Measurements from ENCODE around the gene KRTAP10-10. TPM values are rescaled to one million over a fixed set of nuclear protein-coding genes. Genes with fewer than 3 reads are reported as not detected.
"Not testable (repeated sequence)": the region's sequence is repeated elsewhere in the genome, so short reads cannot be mapped to it uniquely, and the experiment has no call there.

KRTAP10-10 gene
- total and polyA plus RNA-seq, 2 donors (not counting 1 experiment from before 2014, with no cell fraction given) = not detected

- Histone ChIP-seq H3K4me1 (ENCODE audit: control insufficient read depth in 2 of 2, insufficient read depth in 2 of 2, low read length in 2 of 2) (no peaks in the 10 kb centered on the region), H3K79me2 (ENCODE audit: control insufficient read depth, insufficient read depth, low read length) (no peaks in the 10 kb centered on the region), H3K4me2 (replicated peaks; ENCODE audit: low read depth, low read length, poor library complexity, severe bottlenecking) (no peak overlapping the region), H2AFZ (ENCODE audit: insufficient read depth, low read depth, low read length, poor library complexity, severe bottlenecking) (no peak overlapping the region), H3K36me3 (replicated peaks in 1 of 2; ENCODE audit: control extremely low read depth in 1 of 2, control insufficient read depth in 1 of 2, extremely low read depth in 1 of 2, insufficient read depth in 2 of 2, low read length in 1 of 2) (no peaks in the 10 kb centered on the region), H4K20me1 (ENCODE audit: control insufficient read depth, insufficient read depth, low read length, poor library complexity, severe bottlenecking) (no peaks in the 10 kb centered on the region), H3K27ac (ENCODE audit: low read length in 2 of 2) (no peak overlapping the region), H3K9me3 (ENCODE audit: control extremely low read depth in 1 of 3, control insufficient read depth in 2 of 3, insufficient read depth in 1 of 3, low read length in 2 of 3) (peaks cover 4 to 27% (median 20%) of the 10 kb centered on the region in 3 donors), H3K9ac (ENCODE audit: low read length) (no peak overlapping the region), H3K27me3 (replicated peaks in 1 of 4; ENCODE audit: control extremely low read depth in 1 of 4, control insufficient read depth in 3 of 4, insufficient read depth in 4 of 4, low read length in 3 of 4) (peaks cover 0 to 10% (median 3%) of the 10 kb centered on the region in 4 experiments), H3K4me3 (ENCODE audit: control extremely low read depth in 1 of 5, extremely low read depth in 1 of 5, insufficient read depth in 1 of 5, low read depth in 2 of 5, low read length in 4 of 5) (no peak overlapping the region)
- Mint-ChIP-seq H3K9me3 (ENCODE audit: insufficient read depth) (peaks cover 17% of the 10 kb centered on the region), H3K4me3 (no peak overlapping the region), H3K27ac (no peak overlapping the region), H3K27me3 (peaks cover 39% of the 10 kb centered on the region), H3K4me1 (no peaks in the 10 kb centered on the region)
- intact Hi-C loops (cut with micrococcal nuclease) = no loop called here
- no peak for DNase-seq
- ChIA-PET POLR2A (no interaction called here), CTCF (no interaction called here)
- no peak for ATAC-seq (ENCODE audit: low read depth)
- 85% methylated on average over 2 of the region's 4 CpGs for WGBS (ENCODE audit: insufficient coverage)
- TF ChIP-seq CTCF (IDR thresholded peaks at IDR 0.05) (no peak), EZH2 (IDR thresholded peaks at IDR 0.05; ENCODE audit: borderline replicate concordance, insufficient read depth, low read depth, low read length, poor library complexity, severe bottlenecking) (no peak)
These were observed 30.7 kb upstream of the KRTAP10-10 start for GRCh38 chr21:44606495-44606894.

- DNase-seq = no peak
- peaks cover 4 to 29% (median 25%) of the 10 kb centered on the region in 3 donors for H3K9me3 ChIP-seq (ENCODE audit: control extremely low read depth in 1 of 3, control insufficient read depth in 2 of 3, insufficient read depth in 1 of 3, low read length in 2 of 3)
- no peak overlapping the region for H3K4me2 ChIP-seq (replicated peaks; ENCODE audit: low read depth, low read length, poor library complexity, severe bottlenecking)
- no peak overlapping the region for H2AFZ ChIP-seq (ENCODE audit: insufficient read depth, low read depth, low read length, poor library complexity, severe bottlenecking)
- intact Hi-C loops (cut with micrococcal nuclease) = no loop called here
- peaks cover 32% of the 10 kb centered on the region for H3K27me3 Mint-ChIP-seq
- peaks cover 0 to 6% (median 0%) of the 10 kb centered on the region in 4 experiments for H3K27me3 ChIP-seq (replicated peaks in 1 of 4; ENCODE audit: control extremely low read depth in 1 of 4, control insufficient read depth in 3 of 4, insufficient read depth in 4 of 4, low read length in 3 of 4)
- peaks cover 19% of the 10 kb centered on the region for H3K9me3 Mint-ChIP-seq (ENCODE audit: insufficient read depth)
- ChIA-PET POLR2A (no interaction called here), CTCF (no interaction called here)
- H3K79me2 ChIP-seq (ENCODE audit: control insufficient read depth, insufficient read depth, low read length) = no peaks in the 10 kb centered on the region
- H3K4me1 ChIP-seq (ENCODE audit: control insufficient read depth in 2 of 2, insufficient read depth in 2 of 2, low read length in 2 of 2) = no peaks in the 10 kb centered on the region
- H3K27ac ChIP-seq (ENCODE audit: low read length in 2 of 2) = no peak overlapping the region
- no peak overlapping the region for H3K4me3 ChIP-seq (ENCODE audit: control extremely low read depth in 1 of 5, extremely low read depth in 1 of 5, insufficient read depth in 1 of 5, low read depth in 2 of 5, low read length in 4 of 5)
- H3K9ac ChIP-seq (ENCODE audit: low read length) = no peak overlapping the region
- no peak overlapping the region for H3K27ac Mint-ChIP-seq
- H4K20me1 ChIP-seq (ENCODE audit: control insufficient read depth, insufficient read depth, low read length, poor library complexity, severe bottlenecking) = no peaks in the 10 kb centered on the region
- H3K36me3 ChIP-seq (replicated peaks in 1 of 2; ENCODE audit: control extremely low read depth in 1 of 2, control insufficient read depth in 1 of 2, extremely low read depth in 1 of 2, insufficient read depth in 2 of 2, low read length in 1 of 2) = no peaks in the 10 kb centered on the region
- TF ChIP-seq EZH2 (IDR thresholded peaks at IDR 0.05; ENCODE audit: borderline replicate concordance, insufficient read depth, low read depth, low read length, poor library complexity, severe bottlenecking) (no peak), CTCF (IDR thresholded peaks at IDR 0.05) (no peak)
- no peak overlapping the region for H3K4me3 Mint-ChIP-seq
- no peaks in the 10 kb centered on the region for H3K4me1 Mint-ChIP-seq
- ATAC-seq (ENCODE audit: low read depth) = no peak
These were observed 28.0 kb upstream of the KRTAP10-10 start for GRCh38 chr21:44609193-44609592.

GRCh38 chr21:44610157-44610843, 26.9 kb upstream of the KRTAP10-10 start:
- H3K36me3 ChIP-seq (replicated peaks in 1 of 2; ENCODE audit: control extremely low read depth in 1 of 2, control insufficient read depth in 1 of 2, extremely low read depth in 1 of 2, insufficient read depth in 2 of 2, low read length in 1 of 2); H3K4me3 ChIP-seq (ENCODE audit: control extremely low read depth in 1 of 5, extremely low read depth in 1 of 5, insufficient read depth in 1 of 5, low read depth in 2 of 5, low read length in 4 of 5); H3K4me1 ChIP-seq (ENCODE audit: control insufficient read depth in 2 of 2, insufficient read depth in 2 of 2, low read length in 2 of 2); intact Hi-C loops (cut with micrococcal nuclease); H3K79me2 ChIP-seq (ENCODE audit: control insufficient read depth, insufficient read depth, low read length); H4K20me1 ChIP-seq (ENCODE audit: control insufficient read depth, insufficient read depth, low read length, poor library complexity, severe bottlenecking); H3K27ac Mint-ChIP-seq; CTCF ChIA-PET; H3K9ac ChIP-seq (ENCODE audit: low read length); H3K27ac ChIP-seq (ENCODE audit: low read length in 2 of 2); H3K4me1 Mint-ChIP-seq; H2AFZ ChIP-seq (ENCODE audit: insufficient read depth, low read depth, low read length, poor library complexity, severe bottlenecking); H3K27me3 ChIP-seq (replicated peaks in 1 of 4; ENCODE audit: control extremely low read depth in 1 of 4, control insufficient read depth in 3 of 4, insufficient read depth in 4 of 4, low read length in 3 of 4); ATAC-seq (ENCODE audit: low read depth); POLR2A ChIA-PET; DNase-seq; H3K4me2 ChIP-seq (replicated peaks; ENCODE audit: low read depth, low read length, poor library complexity, severe bottlenecking); H3K4me3 Mint-ChIP-seq: not testable (repeated sequence)
- Mint-ChIP-seq H3K27me3 (peaks cover 25% of the 10 kb centered on the region), H3K9me3 (ENCODE audit: insufficient read depth) (peaks cover 19% of the 10 kb centered on the region)
- peaks cover 4 to 31% (median 25%) of the 10 kb centered on the region in 3 donors for H3K9me3 ChIP-seq (ENCODE audit: control extremely low read depth in 1 of 3, control insufficient read depth in 2 of 3, insufficient read depth in 1 of 3, low read length in 2 of 3)
- 94% methylated on average over 6 of the region's 7 CpGs for WGBS (ENCODE audit: insufficient coverage)

All from B cell (primary cell).